K562 (cell line): ENCODE measurements around the gene TRIM14.

Experiments
- ARNT ChIP-seq, 2 experiments: fragments of 450-650 bp; IDR thresholded peaks; 2 replicates each; pipeline ENCODE4 v1.6.1; 2016; ENCODE audit warnings: mild to moderate bottlenecking in 1 of 2
- FOXK1 ChIP-seq: sonication (generic); formaldehyde crosslinking; IDR thresholded peaks from 2 replicates; pipeline ENCODE4 v1.8.0; 2022; ENCODE audit warnings: missing genetic modification reagents, mild to moderate bottlenecking, borderline replicate concordance
- HMG20A ChIP-seq: fragments of 450-650 bp; formaldehyde crosslinking; conservative IDR thresholded peaks from 2 replicates; pipeline ENCODE4 v1.4.0; 2020; ENCODE audit warnings: mild to moderate bottlenecking, mixed read lengths
- JUND ChIP-seq, 2 experiments: IDR thresholded peaks; 2 replicates in 1 of 2; 3 replicates in 1 of 2; pipeline ENCODE4 v1.6.1; 2011; ENCODE audit warnings: borderline replicate concordance in 2 of 2, low read depth in 2 of 2, low read length in 2 of 2, improper control_type of control experiment in 1 of 2, missing biosample characterization in 1 of 2, missing genetic modification characterization in 1 of 2, missing genetic modification reagents in 1 of 2
- KAT7 ChIP-seq: sonication (generic); formaldehyde crosslinking; IDR thresholded peaks from 2 replicates; pipeline ENCODE4 v1.8.0; 2022; ENCODE audit warnings: missing genetic modification reagents, mild to moderate bottlenecking, borderline replicate concordance
- OTX1 ChIP-seq: fragments of 450-650 bp; formaldehyde crosslinking; IDR thresholded peaks from 2 replicates; pipeline ENCODE4 v1.4.0; 2022; ENCODE audit warnings: mild to moderate bottlenecking
- STAT5B ChIP-seq: fragments of 250-450 bp; sonication (Bioruptor Pico); IDR thresholded peaks from 2 replicates; pipeline ENCODE4 v1.8.0; 2021; ENCODE audit warnings: mild to moderate bottlenecking, inconsistent platforms
- ZNF644 ChIP-seq: fragments of 200-800 bp; sonication (Bioruptor generic); IDR thresholded peaks from 2 replicates; pipeline ENCODE4 v1.6.1; 2016; ENCODE audit warnings: low read depth, missing genetic modification characterization, missing compliant biosample characterization
- TF ChIP-seq, protein P1 (sequence below), 3 experiments: IDR thresholded peaks in 2 of 3; conservative IDR thresholded peaks in 1 of 3; 2 replicates each; pipeline ENCODE4 v1.5.1; 2011 to 2012; ENCODE audit warnings: low read length in 3 of 3, mild to moderate bottlenecking in 3 of 3, control low read depth in 2 of 3, improper control_type of control experiment in 1 of 3, inconsistent platforms in 1 of 3, low read depth in 1 of 3, mixed read lengths in 1 of 3, moderate library complexity in 1 of 3; ENCODE audit not compliant: insufficient read depth in 2 of 3
- TF ChIP-seq, protein P2 (sequence below), 2 experiments: fragments of 450-650 bp; formaldehyde crosslinking in 1 of 2; IDR thresholded peaks; 2 replicates each; pipeline versions ENCODE4 v1.4.0 to v1.6.1; 2014 to 2020; ENCODE audit warnings: mild to moderate bottlenecking in 2 of 2, borderline replicate concordance in 1 of 2, low read depth in 1 of 2
- TF ChIP-seq, protein P3 (sequence below): fragments of 150-350 bp; IDR thresholded peaks from 2 replicates; pipeline ENCODE4 v1.6.1; 2014; ENCODE audit warnings: low read depth, mild to moderate bottlenecking, low read length, borderline replicate concordance
- TF ChIP-seq, protein P4 (sequence below): fragments of 450-650 bp; IDR thresholded peaks from 2 replicates; pipeline ENCODE4 v1.7.0; 2016; ENCODE audit warnings: borderline replicate concordance
- TF ChIP-seq, protein P5 (sequence below): fragments of 450-650 bp; IDR thresholded peaks from 2 replicates; pipeline ENCODE4 v1.6.1; 2016

DNA sequence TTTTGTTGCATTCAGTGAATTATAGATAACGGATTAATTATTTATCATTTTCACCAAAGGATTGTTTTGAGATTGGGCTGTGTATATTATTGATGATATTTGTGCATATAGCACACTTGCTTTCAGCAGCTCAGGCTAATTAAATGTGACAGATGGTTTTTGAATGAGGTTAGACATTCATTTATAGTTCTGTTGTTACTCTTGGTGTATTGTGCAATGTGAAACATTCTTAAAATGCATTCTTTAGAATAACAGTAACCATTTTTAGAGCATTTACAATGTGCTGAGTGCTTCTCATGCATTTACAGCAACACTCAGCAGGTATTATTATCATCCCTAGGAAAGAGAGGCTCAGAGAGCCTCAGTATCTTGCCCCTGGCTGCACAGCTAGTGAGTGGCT lies 38.7 kb downstream of the TRIM14 start:
- TF ChIP-seq KAT7 (no peak), ZNF644 (tag) (no peak), FOXK1 (CRISPR knock-in tag) (no peak), OTX1 (no peak), JUND (IDR thresholded peaks at IDR 0.05; ENCODE audit: borderline replicate concordance, low read depth, low read length) (no peak), JUND (tag; IDR thresholded peaks at IDR 0.05; ENCODE audit: borderline replicate concordance, low read depth, low read length) (no peak), ARNT (IDR thresholded peaks at IDR 0.05) (no peak), HMG20A (no peak), STAT5B (CRISPR knock-in tag) (no peak)
- TF ChIP-seq, protein P1, sequence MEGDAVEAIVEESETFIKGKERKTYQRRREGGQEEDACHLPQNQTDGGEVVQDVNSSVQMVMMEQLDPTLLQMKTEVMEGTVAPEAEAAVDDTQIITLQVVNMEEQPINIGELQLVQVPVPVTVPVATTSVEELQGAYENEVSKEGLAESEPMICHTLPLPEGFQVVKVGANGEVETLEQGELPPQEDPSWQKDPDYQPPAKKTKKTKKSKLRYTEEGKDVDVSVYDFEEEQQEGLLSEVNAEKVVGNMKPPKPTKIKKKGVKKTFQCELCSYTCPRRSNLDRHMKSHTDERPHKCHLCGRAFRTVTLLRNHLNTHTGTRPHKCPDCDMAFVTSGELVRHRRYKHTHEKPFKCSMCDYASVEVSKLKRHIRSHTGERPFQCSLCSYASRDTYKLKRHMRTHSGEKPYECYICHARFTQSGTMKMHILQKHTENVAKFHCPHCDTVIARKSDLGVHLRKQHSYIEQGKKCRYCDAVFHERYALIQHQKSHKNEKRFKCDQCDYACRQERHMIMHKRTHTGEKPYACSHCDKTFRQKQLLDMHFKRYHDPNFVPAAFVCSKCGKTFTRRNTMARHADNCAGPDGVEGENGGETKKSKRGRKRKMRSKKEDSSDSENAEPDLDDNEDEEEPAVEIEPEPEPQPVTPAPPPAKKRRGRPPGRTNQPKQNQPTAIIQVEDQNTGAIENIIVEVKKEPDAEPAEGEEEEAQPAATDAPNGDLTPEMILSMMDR (IDR thresholded peaks at IDR 0.05 in 2 of 3, conservative IDR thresholded peaks at IDR 0.05 in 1 of 3; ENCODE audit: insufficient read depth in 2 of 3, low read depth in 1 of 3, low read length in 3 of 3), result no peak
- TF ChIP-seq, protein P2, sequence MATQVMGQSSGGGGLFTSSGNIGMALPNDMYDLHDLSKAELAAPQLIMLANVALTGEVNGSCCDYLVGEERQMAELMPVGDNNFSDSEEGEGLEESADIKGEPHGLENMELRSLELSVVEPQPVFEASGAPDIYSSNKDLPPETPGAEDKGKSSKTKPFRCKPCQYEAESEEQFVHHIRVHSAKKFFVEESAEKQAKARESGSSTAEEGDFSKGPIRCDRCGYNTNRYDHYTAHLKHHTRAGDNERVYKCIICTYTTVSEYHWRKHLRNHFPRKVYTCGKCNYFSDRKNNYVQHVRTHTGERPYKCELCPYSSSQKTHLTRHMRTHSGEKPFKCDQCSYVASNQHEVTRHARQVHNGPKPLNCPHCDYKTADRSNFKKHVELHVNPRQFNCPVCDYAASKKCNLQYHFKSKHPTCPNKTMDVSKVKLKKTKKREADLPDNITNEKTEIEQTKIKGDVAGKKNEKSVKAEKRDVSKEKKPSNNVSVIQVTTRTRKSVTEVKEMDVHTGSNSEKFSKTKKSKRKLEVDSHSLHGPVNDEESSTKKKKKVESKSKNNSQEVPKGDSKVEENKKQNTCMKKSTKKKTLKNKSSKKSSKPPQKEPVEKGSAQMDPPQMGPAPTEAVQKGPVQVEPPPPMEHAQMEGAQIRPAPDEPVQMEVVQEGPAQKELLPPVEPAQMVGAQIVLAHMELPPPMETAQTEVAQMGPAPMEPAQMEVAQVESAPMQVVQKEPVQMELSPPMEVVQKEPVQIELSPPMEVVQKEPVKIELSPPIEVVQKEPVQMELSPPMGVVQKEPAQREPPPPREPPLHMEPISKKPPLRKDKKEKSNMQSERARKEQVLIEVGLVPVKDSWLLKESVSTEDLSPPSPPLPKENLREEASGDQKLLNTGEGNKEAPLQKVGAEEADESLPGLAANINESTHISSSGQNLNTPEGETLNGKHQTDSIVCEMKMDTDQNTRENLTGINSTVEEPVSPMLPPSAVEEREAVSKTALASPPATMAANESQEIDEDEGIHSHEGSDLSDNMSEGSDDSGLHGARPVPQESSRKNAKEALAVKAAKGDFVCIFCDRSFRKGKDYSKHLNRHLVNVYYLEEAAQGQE (IDR thresholded peaks at IDR 0.05; ENCODE audit: borderline replicate concordance), result no peak
- TF ChIP-seq, protein P2 (CRISPR knock-in tag; IDR thresholded peaks at IDR 0.05; ENCODE audit: low read depth), result no peak
- TF ChIP-seq, protein P3, sequence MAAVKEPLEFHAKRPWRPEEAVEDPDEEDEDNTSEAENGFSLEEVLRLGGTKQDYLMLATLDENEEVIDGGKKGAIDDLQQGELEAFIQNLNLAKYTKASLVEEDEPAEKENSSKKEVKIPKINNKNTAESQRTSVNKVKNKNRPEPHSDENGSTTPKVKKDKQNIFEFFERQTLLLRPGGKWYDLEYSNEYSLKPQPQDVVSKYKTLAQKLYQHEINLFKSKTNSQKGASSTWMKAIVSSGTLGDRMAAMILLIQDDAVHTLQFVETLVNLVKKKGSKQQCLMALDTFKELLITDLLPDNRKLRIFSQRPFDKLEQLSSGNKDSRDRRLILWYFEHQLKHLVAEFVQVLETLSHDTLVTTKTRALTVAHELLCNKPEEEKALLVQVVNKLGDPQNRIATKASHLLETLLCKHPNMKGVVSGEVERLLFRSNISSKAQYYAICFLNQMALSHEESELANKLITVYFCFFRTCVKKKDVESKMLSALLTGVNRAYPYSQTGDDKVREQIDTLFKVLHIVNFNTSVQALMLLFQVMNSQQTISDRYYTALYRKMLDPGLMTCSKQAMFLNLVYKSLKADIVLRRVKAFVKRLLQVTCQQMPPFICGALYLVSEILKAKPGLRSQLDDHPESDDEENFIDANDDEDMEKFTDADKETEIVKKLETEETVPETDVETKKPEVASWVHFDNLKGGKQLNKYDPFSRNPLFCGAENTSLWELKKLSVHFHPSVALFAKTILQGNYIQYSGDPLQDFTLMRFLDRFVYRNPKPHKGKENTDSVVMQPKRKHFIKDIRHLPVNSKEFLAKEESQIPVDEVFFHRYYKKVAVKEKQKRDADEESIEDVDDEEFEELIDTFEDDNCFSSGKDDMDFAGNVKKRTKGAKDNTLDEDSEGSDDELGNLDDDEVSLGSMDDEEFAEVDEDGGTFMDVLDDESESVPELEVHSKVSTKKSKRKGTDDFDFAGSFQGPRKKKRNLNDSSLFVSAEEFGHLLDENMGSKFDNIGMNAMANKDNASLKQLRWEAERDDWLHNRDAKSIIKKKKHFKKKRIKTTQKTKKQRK, result no peak
- TF ChIP-seq, protein P4, sequence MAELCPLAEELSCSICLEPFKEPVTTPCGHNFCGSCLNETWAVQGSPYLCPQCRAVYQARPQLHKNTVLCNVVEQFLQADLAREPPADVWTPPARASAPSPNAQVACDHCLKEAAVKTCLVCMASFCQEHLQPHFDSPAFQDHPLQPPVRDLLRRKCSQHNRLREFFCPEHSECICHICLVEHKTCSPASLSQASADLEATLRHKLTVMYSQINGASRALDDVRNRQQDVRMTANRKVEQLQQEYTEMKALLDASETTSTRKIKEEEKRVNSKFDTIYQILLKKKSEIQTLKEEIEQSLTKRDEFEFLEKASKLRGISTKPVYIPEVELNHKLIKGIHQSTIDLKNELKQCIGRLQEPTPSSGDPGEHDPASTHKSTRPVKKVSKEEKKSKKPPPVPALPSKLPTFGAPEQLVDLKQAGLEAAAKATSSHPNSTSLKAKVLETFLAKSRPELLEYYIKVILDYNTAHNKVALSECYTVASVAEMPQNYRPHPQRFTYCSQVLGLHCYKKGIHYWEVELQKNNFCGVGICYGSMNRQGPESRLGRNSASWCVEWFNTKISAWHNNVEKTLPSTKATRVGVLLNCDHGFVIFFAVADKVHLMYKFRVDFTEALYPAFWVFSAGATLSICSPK, result no peak
- TF ChIP-seq, protein P5, sequence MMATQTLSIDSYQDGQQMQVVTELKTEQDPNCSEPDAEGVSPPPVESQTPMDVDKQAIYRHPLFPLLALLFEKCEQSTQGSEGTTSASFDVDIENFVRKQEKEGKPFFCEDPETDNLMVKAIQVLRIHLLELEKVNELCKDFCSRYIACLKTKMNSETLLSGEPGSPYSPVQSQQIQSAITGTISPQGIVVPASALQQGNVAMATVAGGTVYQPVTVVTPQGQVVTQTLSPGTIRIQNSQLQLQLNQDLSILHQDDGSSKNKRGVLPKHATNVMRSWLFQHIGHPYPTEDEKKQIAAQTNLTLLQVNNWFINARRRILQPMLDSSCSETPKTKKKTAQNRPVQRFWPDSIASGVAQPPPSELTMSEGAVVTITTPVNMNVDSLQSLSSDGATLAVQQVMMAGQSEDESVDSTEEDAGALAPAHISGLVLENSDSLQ, result no peak
